Fibroblast of pulmonary artery (primary cell): Measurements from ENCODE around the gene KLK15.

Experiments
- DNase-seq: peaks from one replicate; pipeline ENCODE4 v3.0.0-alpha.2; 2010; ENCODE audit warnings: low read depth
- H3K4me3 ChIP-seq: replicated peaks from 2 replicates; pipeline ENCODE4 v1.5.1; 2011; ENCODE audit warnings: low read depth, mild to moderate bottlenecking, control low read depth, low read length, moderate library complexity
- CTCF ChIP-seq: IDR thresholded peaks from 2 replicates; pipeline ENCODE4 v1.5.1; 2011; ENCODE audit warnings: mild to moderate bottlenecking, control low read depth, low read length, inconsistent platforms; ENCODE audit errors: missing control alignments

The KLK15 gene

GRCh38 chr19:50837300-50837699, 3.9 kb upstream of the KLK15 start:
- DNase-seq, result no peak
- TF ChIP-seq CTCF, result no peak
- no peak overlapping the region for H3K4me3 ChIP-seq

DNA sequence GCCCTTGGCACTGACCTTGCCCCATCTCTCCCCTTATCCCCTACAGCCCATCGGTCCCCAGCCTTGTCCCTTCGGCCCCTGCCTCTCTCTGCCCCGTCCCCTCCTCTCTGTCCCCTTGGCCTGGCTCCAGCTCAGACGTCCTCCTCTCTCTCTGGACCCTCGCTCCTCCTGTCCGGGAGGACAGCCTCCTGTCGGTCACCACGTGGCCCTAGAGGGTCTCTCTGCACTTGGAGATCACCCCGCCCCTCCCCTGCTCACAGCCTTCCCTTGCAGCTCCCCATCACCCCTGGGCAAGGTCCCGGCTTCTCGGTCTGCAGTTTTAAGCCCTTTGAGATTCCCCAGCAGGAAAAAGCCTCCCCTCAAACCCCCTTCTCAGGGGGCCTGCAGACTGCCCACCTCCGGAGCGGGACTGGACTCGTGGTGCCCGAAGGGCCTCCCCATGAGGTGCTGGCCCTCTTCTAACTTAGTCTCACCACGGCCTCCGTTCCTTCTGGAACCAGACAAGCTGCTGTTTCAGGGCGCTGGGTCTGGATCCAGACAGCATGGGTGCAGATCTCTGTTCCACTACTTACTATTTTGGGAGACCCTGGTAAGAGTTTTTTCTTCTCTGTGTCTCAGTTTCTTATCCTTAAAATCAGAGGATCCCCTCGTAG, 3.3 kb upstream of the KLK15 start:
- no peak overlapping the region for H3K4me3 ChIP-seq
- DNase-seq, result no peak
- TF ChIP-seq CTCF, result no peak

- H3K4me3 ChIP-seq, result peak overlapping the region; percentile 64
- peak; percentile 61 for DNase-seq
- no peak for TF ChIP-seq CTCF
Observed at GRCh38 chr19:50835785-50836542, 2.6 kb upstream of the KLK15 start.

DNA sequence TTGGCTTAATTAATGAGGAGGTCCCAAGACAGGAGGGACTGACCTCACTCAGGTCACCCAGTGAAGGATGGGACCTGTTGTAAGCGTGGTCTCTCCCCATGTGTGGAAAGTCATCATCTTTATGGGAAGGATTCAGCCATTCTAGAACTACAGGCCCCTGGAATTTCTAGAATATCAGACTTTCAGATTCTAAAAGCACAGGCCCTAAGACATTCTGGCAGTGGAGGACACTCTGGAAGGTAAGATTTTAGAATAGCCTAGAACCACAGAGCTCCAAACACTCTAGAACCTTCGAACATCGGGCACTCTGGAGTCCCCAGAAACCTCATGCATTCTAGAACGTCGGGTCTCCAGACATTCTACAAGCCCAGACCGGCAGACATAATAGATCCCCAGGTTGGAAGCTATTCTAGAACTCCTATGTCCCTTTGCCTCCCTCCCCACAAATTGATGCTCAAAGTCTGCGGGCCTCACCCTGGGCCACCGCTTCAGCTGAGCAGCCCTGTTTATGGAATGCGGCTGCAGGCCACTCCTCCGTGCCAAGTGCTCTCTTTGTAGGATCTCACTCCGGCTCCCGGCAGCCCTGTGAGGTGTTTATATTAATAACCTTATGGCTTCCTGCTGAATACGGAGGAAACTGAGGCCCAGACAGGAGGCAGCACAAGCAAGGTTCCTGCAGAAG, 1.9 kb upstream of the KLK15 start:
- peak; percentile 7 for DNase-seq
- no peak for TF ChIP-seq CTCF
- peak overlapping the region; percentile 64 for H3K4me3 ChIP-seq

DNA sequence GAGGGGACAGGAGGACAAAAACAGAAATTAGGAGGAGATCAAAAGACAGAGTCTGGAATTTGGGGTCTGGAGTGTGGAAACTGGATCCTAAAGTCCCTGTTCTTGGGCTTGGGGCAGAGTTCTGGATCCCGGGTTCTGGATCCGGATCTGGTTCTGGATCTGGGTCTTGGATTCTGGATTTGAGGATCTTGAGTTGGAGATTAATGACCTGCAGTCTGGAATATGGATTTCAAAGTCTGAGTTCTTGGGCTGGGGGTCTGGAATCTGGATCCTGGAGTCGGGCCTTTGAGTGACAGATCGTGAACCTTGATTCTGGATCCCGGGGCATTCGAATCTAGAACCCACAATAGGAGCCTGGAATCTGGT, 411 bp upstream of the KLK15 start:
- TF ChIP-seq CTCF, result no peak
- H3K4me3 ChIP-seq, result no peak overlapping the region
- no peak for DNase-seq

- TF ChIP-seq CTCF, result no peak
- H3K4me3 ChIP-seq, result no peak overlapping the region
- no peak for DNase-seq
Observed at GRCh38 chr19:50832666-50833065, 708 bp downstream of the KLK15 start.

DNA sequence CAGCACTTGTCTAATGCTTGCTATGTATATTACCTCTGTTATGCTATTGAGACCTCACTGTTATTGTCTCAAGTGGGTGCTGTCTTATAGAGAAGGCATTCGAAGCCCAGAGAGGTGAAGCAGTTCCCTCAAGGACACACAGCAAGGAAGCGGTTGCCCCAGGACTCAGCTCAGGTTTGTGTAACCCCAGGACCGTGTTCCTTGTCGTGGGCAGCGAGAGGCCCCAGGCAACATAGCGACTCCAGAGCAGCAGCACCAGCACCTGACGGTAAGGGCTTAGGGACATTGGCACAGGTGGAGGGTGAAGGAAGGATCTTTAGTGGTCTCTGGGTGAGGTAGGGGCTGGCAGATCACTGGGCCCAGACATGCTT, 2.4 kb downstream of the KLK15 start:
- H3K4me3 ChIP-seq, result no peak overlapping the region
- no peak for TF ChIP-seq CTCF
- DNase-seq, result no peak
